Mucosa of stomach (tissue), 1 donor: Measurements from ENCODE around the gene CHMP4A.
A peak's percentile ranks its signal among the peaks of the same experiment; 100 is the strongest.

Source experiments
- H3K27me3 ChIP-seq: one replicate; pipeline ENCODE4 v1.7.0; 2013; ENCODE audit warnings: mild to moderate bottlenecking, low read length; ENCODE audit not compliant: control insufficient read depth, insufficient read depth
- H3K36me3 ChIP-seq: one replicate; pipeline ENCODE4 v1.7.0; 2013; ENCODE audit warnings: low read length; ENCODE audit not compliant: control insufficient read depth, insufficient read depth
- H3K4me1 ChIP-seq: one replicate; pipeline ENCODE4 v1.7.0; 2013; ENCODE audit warnings: mild to moderate bottlenecking, low read length; ENCODE audit not compliant: control insufficient read depth, insufficient read depth
- H3K4me3 ChIP-seq: one replicate; pipeline ENCODE4 v1.7.0; 2013; ENCODE audit warnings: low read length
- H3K9ac ChIP-seq: one replicate; pipeline ENCODE4 v1.7.0; 2013; ENCODE audit warnings: mild to moderate bottlenecking, low read length, moderate library complexity
- H3K9me3 ChIP-seq: one replicate; pipeline ENCODE4 v1.7.0; 2013; ENCODE audit warnings: mild to moderate bottlenecking, low read length, moderate library complexity; ENCODE audit not compliant: control insufficient read depth
- donor health status: Pancreatic carcinoma.

The CHMP4A gene, protein sequence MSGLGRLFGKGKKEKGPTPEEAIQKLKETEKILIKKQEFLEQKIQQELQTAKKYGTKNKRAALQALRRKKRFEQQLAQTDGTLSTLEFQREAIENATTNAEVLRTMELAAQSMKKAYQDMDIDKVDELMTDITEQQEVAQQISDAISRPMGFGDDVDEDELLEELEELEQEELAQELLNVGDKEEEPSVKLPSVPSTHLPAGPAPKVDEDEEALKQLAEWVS

DNA sequence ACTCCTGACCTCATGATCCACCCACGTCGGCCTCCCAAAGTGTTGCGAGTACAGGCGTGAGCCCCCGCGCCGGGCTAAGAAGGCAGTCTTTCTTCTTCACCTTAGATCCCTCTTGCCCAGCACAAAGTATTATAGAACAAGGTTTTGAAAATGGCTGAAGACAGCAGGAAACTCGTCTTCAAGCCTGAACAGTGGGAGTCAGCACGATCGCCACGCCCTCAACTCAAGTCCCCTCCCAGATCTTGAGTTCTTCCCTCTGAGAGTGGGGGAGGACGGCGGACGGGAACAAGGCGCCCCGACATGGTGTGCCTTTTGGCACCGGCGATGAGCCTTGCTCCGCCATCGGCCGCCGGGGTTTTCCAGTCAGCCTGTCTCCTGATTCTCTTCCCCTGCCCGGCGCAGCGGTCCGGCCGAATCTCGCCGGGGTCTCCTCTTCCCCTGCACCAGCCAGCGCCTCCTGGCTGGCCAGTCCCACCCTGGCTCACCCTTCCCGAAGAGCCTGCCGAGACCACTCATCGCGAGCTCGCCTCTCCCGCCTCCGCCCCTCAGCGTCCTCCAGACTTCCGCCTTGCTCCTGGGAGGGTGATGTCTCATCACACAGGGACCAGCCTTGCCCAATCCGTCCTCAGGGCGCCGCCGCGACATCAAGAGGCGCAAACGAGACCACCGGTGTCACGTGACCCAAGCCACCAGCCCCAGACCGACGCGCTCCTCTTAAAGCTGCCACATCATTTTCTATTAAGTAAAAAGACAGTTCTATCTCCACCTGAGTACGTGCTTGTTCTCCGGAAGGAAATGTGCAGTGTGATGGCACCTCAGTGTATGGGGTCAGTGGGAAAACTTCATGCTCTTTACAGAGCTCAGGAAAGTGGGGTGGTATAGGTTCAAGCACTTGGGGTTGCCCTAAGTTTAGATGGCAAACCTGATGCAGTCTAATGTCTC, at the start of gene CHMP4A:
CHMP4A (minus strand) TSS at position 565 of the 942 bp plus-strand sequence; CDS start at position 516, 49 bp downstream.
- H3K9ac ChIP-seq, result peak within 1 kb of the TSS; percentile 87
- H3K4me3 ChIP-seq, result peak within 1 kb of the TSS; percentile 67
- H3K36me3 ChIP-seq, result peaks cover 9% of the 10 kb centered on the region
- no peaks in the 10 kb centered on the region for H3K27me3 ChIP-seq
- no peaks in the 10 kb centered on the region for H3K9me3 ChIP-seq
- H3K4me1 ChIP-seq, result peaks cover 10% of the 10 kb centered on the region

DNA sequence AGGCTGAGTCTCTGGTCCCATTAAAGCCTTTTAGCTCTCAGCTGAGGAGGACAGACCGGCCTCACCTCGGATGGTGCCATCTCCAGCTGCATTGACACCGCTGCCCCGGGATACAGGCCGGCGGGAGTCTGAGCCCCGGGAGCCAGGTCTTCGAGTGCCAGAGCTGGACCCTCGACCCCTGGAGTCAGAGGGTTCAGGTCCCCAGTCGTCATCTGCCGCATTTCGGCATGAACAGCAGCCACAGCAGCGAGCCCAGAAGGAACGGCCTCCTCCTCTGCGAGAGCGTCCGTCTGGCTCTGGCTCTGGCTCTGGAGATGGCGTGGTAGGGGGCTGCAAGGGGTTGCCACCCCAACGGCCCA, 48.7 kb upstream of the CHMP4A start:
- no peak overlapping the region for H3K9ac ChIP-seq
- H3K27me3 ChIP-seq, result no peaks in the 10 kb centered on the region
- H3K36me3 ChIP-seq, result no peaks in the 10 kb centered on the region
- H3K4me3 ChIP-seq, result no peak overlapping the region
- H3K9me3 ChIP-seq, result no peaks in the 10 kb centered on the region
- H3K4me1 ChIP-seq, result no peaks in the 10 kb centered on the region

DNA sequence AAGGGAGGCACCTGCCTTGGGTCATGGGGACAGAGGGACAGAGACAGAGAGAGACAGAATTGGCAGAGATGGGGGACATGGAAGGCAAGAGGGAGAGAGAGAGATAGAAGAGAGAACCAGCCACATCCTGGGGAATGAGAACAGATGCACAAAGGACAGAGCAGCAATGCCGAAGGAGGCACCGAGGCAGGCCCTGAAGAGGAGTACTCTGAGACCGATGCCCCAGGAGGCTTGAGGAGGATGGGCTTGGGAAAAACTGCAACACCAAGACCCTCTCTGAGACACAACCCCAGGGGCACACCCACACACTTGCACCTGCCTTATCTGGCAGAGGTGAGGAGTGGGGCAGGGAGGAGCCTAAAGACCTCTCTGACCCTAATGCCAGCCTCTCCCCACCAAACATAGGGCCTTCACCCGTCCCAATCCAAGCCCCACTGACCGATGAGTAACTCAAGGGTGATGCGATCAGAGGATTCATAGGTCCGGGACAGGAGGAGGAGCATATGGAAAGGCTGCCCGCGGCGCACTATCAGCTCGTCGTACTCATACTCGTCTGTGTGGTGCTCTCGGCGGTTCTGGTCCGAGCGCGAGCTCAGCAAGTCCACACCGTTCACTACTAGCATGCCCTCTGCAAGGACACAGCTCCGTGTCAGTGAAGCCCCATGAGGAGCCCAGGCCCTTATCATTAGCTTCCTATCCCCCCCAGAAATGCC, 48.1 kb upstream of the CHMP4A start:
- Histone ChIP-seq H3K4me3 (no peak overlapping the region), H3K27me3 (no peaks in the 10 kb centered on the region), H3K36me3 (no peaks in the 10 kb centered on the region), H3K9me3 (no peaks in the 10 kb centered on the region), H3K4me1 (no peaks in the 10 kb centered on the region), H3K9ac (no peak overlapping the region)

DNA sequence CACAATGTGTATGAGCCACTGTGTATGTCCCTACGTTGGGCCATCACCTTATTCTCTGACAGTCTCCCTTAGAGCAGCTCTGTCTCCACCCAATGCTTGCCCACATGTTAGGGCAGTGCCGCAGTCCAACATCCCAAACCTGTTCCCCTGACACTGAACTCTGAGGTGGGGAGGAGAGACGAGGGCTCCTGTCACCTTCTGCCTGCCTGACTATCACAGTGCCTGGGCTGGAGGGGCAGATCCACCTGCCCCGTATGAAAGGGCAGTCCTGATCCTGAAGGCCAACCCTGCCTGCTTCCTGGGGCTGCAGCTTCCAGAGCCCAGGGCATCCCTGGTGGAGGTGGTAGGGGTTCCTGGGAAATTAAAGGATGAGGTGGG, 47.5 kb upstream of the CHMP4A start:
- H3K36me3 ChIP-seq, result no peaks in the 10 kb centered on the region
- no peaks in the 10 kb centered on the region for H3K4me1 ChIP-seq
- no peak overlapping the region for H3K4me3 ChIP-seq
- no peaks in the 10 kb centered on the region for H3K9me3 ChIP-seq
- H3K9ac ChIP-seq, result no peak overlapping the region
- H3K27me3 ChIP-seq, result no peaks in the 10 kb centered on the region

DNA sequence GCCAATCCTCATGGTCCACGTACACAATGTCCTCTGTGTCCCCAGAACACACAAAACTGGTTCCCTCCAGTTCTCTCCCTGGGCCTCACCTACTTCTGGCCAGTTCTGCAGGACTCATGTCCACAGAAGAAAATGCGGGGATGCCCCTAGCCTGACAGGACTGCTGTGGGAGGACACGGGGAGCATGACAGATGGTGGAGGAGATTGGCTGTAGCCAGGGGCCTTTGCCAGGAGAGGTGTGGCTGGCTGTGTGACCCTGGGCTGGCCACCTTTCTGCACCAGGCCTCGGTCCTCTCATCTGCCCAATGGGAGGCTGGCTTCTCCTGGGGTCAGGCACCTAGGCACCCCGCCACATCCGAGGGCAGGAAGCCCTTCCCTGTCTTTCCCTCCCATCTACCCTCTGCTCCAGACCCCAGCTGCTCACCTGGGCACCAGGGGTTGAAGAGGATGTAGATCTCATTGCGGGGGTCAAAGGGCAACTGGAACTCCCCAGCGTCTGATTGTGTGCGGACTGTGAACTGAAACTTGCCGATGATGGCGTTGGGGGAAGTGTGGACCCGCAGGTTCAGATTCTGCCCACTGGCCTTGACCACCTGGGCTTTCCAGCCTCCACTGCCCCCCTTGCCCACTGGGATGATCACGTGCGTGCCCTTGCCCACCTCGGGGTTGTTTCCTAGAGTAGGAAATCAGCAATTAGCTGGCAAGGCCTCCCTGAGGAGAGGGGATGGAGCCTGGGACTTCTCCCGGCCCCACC, 46.9 kb upstream of the CHMP4A start:
- Histone ChIP-seq H3K9ac (no peak overlapping the region), H3K36me3 (no peaks in the 10 kb centered on the region), H3K27me3 (no peaks in the 10 kb centered on the region), H3K9me3 (no peaks in the 10 kb centered on the region), H3K4me1 (no peaks in the 10 kb centered on the region), H3K4me3 (no peak overlapping the region)

DNA sequence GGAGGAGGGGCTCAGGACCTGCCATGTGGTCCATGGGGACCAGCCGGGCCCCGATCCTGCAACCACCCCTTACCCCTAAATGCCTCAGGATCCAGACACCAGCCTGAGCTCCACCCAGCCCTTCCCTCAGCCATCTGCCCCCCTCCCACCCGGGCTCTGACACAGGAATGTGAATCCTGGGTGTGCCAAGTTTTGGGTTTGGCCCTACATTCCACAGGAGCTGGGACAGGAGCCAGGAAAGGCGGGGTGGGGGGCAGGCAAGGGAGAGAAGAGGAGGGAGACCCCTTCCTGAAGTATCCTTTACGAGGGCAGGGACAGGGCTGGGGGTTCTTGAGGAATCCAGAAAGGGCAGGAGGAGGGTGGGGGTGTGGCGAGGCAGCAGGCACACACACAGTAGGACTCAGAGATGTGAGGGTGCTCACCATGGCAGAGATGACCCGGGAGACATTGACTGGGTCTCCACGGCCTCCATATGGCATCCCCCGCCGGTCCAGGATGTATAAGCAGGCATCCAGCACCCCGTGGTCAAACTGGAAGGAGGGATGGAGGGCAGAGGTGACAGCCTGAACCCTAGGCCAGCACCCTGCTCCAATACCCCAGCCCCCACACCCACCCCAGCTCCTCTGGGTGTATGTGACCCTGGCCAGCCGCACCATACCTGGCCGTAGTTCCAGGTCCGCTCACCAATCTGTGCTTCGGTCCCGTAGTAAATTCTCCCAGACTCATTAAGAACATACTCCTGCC, 46.2 kb upstream of the CHMP4A start:
- Histone ChIP-seq H3K36me3 (no peaks in the 10 kb centered on the region), H3K4me1 (no peaks in the 10 kb centered on the region), H3K27me3 (no peaks in the 10 kb centered on the region), H3K9me3 (no peaks in the 10 kb centered on the region), H3K9ac (no peak overlapping the region), H3K4me3 (no peak overlapping the region)

DNA sequence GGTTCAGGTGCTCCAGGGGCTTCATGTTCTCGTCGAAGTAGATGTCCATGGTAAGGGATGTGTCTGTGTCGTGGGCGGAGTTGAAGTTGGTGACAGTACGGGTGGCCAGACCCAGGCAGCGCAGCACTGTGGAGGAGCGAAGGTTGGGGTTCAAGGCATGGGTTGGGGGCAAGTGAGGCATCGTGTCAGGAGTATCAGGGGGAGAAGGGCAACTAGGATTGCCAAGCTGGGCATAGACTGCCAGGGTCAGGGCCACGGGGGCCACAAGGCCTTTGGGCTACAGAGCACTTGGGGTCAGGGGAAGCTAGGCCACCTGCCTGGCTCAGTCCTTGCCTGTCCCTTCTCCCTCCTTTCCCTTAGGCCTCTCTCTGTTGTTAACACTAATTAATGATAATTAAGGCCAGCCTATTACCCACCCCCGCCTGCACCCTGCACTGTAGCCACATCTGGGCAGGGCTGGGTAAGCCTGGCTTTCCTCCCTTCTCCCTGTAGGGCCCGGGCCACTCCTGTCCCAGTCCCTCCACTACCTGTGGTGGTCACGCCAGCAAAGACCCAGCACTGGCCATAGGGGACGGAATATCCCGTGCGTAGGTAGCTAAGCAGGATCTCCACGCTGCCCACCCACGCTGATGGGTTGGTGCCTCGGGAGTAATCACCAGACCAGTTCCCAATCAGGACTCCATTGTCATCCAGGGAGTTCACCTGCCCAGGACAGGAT, 45.4 kb upstream of the CHMP4A start:
- Histone ChIP-seq H3K4me1 (no peaks in the 10 kb centered on the region), H3K36me3 (no peaks in the 10 kb centered on the region), H3K27me3 (no peaks in the 10 kb centered on the region), H3K9me3 (no peaks in the 10 kb centered on the region), H3K9ac (no peak overlapping the region), H3K4me3 (no peak overlapping the region)

DNA sequence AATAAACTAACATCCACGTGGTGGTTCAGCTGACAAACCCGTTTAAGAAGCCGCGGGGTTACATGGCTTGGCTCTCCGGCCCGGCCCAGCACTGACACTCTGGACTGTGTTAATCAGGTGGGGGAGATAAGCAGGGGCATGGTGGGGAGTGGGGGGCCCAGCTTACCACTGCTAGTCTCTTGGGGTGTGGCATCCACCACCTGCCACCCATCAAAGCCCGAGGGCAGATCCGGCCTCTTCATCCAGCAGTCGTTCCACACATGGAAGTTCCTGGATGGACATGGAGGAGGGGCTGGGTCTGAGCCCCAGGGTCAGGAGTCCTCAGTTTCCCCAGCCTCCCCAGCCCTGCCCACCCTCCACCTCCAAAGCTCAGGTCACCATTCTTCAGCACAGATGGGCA, 44.8 kb upstream of the CHMP4A start:
- Histone ChIP-seq H3K27me3 (no peaks in the 10 kb centered on the region), H3K4me1 (no peaks in the 10 kb centered on the region), H3K9ac (no peak overlapping the region), H3K9me3 (no peaks in the 10 kb centered on the region), H3K36me3 (no peaks in the 10 kb centered on the region), H3K4me3 (no peak overlapping the region)

DNA sequence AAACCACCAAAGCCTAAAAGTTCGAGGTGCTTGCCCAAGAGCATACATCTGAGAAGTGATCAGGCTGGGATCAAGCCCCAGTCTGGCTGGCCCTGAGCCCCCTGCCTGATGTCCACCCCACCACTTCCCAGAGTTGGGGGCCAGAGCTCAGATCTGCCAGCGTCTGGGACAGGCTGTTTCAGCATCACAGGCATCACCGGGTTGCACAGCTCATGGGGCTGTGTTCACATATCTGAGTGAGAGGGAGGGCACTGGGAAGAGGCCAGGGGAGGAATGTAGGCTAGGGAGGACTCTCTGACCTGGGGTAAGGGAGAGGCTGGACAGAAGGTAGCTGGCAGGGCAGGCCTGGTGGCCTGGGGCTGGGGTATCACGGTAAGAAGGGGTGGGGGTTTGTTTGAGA, 43.7 kb upstream of the CHMP4A start:
- Histone ChIP-seq H3K9ac (no peak overlapping the region), H3K4me1 (no peaks in the 10 kb centered on the region), H3K27me3 (no peaks in the 10 kb centered on the region), H3K36me3 (no peaks in the 10 kb centered on the region), H3K4me3 (no peak overlapping the region), H3K9me3 (no peaks in the 10 kb centered on the region)

DNA sequence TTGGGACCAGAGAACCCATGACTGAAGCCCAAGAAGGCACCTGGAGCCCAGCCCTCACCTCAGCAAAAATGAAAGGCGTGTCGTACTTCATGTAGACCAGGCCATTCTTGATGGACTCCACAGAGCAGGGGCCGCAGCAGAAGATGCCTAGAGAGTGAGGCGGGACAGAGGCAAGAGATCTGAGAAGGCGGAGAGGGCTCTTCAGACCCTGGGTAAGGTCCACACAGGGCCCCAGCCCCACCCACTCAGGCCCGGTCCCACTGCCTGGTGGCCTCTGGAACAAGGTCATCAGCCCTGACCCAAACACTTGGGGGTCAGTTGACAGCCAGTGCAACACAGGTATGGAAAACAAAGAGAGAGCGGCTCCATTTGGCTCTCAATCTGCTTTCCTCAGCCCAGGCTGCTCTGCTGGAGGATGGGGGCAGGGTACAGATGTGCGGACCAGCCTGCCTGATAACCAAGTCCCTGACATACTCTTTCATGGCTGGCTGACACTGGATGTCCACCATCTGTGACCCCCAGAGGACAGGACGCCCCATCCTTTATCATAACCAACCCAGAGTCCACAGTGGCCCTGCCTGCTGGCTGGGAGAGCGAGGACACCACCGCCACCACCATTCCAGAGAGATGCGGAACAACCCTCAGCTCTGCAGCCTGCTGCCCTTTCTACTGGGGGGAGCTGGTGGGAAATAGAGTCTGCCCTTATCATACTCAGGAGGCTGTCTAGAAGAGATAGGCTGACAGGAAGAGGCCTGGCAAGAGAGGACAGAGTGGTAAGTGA, 42.8 kb upstream of the CHMP4A start:
- Histone ChIP-seq H3K36me3 (no peaks in the 10 kb centered on the region), H3K9ac (no peak overlapping the region), H3K27me3 (no peaks in the 10 kb centered on the region), H3K4me3 (no peak overlapping the region), H3K4me1 (no peaks in the 10 kb centered on the region), H3K9me3 (no peaks in the 10 kb centered on the region)
